SIG-M5 (cell line): ENCODE results near the gene TMEM9B.

Experiments
- DNase-seq: peaks from one replicate; lab custom pipeline; 2025; lab: John Stamatoyannopoulos, UW

The TMEM9B gene

DNA sequence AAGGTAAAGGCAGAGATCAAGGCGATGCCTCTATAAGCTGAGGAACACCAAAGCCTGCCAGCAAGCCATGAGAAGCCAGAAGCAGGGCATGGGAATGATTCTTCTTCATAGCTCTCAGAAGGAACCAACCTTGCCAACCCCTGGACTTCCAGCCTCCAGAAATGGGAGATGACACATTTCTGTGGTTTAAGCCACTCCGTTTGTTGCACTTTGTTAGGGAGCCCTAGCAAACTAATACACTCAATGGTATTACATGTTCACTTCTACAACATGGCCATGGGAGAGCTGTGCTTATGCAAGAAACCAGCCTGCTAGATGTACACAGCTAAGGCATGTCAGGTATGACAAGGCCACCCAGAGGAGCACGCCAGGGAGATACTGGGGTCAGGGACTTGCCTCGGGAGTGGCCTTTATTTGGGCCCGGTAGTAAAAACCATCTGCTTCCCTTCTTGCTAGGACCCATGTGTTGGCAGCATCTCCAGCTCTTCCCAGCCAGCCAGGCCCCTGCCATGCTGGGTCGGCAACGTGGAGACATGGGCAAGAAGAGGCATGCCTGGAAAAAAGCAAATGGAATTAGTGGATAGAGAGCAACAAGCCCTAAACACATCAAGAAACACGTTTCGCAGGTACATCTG lies 35.1 kb downstream of the TMEM9B start:
- no peak for DNase-seq

DNA sequence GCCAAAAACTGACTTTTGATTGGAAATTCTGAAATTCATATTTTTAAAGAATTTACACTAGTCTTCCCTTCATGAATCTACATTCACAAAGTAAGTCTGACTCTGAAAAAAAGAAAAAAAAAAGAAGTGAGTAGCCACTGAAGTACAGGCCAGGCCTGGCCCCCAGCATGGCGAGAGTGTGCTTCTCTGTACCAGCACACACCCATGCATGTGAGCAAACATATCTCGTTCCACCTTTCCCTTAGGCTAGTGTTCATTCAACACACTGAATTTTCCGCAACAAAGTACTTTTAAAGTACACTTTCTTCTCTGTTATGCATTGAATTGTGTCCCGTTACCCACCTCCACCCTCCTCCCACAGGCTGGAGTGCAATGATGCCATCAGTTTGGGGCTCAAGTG lies 36.0 kb downstream of the TMEM9B start:
- DNase-seq: no peak

DNA sequence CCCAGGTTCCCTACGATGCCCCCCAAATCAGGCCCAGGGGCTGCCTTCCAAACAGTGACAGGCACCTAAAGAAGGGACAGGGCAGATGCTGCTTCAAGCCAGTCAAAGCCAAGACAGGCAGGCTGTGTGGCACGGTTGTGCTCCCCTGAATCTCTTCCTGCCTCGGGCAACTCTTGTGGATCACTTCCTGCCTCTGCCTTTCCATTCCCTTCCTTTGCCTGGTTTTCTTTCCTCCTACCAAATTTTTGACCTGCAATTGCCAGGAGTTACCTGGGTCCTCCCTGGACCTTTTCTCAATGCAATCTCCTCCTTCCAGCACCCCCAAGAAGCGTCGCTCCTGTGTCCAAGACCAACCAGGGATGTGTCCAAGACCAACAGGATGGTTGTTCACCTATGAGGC lies 37.0 kb downstream of the TMEM9B start:
- no peak for DNase-seq

DNA sequence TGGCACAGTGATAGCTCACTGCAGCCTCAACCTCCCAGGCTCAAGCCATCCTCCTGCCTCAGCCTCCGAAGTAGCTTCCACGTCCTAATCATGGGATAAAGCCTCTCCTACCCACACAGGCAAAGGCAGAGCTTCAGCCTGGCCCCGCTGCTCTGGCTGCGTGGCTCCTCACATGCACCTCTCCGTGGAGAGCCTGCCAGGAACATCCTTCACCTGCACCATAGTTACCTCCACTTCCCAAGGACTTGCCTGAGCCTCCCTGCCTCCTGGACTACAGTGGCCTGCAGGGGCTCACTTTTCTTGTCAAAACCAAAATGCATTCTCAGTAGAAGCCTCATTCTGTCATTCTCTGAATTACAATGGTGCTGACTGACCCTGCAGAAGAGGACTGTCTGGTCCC lies 38.0 kb downstream of the TMEM9B start:
- DNase-seq: no peak

DNA sequence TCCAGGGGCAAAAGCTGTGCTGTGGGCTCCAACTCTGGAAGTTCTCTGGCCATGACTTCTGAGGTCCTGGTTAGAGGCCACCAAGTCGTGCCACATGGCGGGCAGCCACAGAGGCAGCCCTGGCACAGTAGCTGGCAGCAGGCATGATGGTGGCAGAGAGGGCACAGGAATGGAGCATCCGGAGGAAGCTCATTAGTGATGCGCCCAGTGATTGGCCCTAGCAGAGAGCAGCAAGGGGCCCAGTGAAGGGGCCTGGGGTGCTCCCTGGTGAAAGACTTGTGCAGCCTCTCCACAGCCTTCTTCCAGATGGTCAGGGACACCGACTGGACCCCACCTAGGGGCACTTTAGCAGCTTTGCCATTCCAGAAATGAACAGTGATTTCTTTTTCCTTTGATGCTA lies 38.5 kb downstream of the TMEM9B start:
- DNase-seq: no peak

DNA sequence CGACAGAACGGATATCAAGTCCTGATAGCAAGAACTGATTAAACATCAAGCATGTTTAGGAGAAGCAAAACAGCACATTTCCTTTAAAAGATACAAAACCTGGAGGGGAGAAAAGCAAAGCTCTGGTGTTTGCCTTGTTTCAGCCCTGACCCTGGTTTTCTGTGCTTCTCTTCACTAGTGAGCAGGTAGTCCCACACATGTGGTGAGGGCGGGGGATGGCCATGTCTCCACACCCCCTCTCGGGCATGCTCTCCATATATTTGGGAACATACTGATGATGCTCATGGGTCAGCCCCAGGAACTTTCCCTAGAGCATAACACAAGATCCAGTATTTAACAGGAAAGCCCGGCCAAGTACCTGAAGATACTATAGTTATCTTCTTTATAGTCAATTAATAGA lies 41.6 kb downstream of the TMEM9B start:
- no peak for DNase-seq

DNA sequence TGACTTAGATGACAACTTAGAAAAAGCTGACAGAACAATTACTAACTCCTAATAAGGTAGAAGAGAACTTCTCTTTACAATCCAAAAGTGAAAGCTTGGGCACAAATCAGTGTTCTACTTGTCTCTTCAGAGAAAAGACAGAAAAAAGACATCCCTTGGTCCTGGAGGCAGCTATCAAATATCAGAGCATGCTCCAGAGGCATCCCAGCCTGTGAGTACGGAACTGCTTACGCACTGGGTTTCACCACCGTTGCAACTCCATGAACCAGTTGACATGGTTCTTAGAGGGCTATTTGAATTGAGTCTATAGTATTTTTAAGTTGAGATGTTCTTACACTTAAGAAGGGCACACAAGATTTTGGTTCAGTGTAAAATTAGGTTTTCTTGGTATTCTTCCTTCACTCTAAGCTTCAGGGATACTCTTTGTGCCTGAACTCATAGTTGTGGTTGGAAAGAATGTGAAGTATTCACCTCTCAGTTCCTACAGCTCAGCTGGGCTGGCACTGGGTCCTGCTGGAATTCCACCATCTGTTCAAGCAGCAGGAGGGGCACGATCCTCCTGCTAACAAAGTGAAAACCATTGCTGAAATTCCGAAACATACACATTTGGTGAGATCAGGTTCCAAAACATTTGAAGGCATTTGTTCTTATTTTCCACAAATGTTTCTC lies 47.0 kb downstream of the TMEM9B start:
- no peak for DNase-seq

DNA sequence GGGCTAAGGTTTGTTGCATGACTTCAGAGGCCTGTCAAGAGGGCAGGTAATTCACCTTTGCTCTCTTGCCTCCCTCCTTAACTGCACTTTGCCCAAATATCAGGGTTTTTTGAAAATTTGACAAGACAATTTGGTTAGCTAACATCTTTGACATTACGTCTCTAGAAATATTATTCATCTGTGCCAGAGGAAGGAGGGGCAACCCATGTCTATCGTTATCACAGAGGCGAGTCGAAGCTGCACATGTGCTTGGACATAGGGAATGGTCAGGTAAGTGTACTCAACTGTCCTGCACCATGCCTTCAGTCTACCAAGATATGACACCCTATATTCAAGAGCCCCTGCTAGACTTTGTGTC lies 49.6 kb downstream of the TMEM9B start:
- DNase-seq: no peak

DNA sequence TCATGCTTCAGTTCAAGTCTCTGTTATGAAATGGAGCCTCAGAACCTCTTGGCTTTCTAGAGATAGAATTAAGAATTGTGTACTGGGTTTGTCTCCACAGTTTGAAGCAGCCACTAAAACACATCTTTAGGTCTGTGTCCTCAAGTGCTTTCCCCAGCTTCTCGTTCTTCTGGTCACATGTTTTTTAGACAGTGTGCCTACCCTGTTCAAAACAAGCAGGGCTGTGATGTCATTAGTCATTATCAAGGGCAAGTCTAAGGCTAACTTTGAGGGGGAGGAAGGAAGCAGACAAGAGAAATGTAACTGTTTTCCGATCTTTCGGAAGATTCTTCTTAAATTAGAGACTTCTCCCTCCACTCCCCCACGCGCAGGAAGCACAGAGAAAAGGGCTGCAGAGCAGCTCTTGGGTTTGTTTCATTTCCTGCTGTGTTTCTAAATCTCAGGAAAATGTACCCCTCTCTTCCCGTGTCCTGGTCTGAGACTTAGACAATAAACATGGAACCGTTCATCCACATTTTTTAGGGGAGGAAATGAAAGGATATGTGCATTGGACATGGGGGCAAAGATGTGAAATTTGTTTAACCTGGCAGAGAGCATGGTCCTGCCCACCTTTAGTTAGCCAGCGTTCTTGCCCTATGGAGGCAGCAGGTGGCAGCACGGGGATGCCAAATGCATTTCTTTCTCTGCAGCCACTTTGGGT lies 50.1 kb downstream of the TMEM9B start:
- no peak for DNase-seq

DNA sequence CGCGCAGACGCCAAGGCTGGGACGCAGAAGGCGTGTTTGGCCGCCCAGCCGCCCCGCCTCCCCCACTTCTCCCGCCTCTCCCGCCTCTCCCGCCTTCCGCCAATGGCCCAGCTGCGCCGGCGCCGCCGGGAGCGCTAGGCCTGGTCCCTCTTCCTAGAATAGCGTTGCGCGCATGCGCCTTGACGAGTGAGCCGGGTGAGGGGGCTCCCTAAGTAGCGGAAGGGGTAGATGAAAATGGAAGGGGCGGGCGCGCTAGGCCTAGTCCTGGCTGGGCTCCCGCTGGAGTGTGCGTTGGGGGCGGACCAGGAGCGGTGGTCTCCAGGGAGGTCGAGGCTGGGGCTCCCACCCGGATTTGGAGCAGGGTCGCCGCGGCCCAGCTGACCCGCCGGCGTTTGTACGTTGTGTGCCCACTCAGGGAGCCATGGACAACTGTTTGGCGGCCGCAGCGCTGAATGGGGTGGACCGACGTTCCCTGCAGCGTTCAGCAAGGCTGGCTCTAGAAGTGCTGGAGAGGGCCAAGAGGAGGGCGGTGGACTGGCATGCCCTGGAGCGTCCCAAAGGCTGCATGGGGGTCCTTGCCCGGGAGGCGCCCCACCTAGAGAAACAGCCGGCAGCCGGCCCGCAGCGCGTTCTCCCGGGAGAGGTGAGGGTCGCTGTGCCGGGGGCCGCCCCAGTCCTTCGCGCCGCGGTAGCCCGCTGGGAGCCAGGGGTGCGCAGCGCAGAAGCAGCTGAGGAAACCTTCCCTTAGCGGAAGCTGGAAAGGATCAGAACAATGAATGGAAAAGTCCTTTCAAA lies 53.0 kb downstream of the TMEM9B start, which contains the start of gene AKIP1:
AKIP1 (plus strand) TSS at position 161 of the 795 bp plus-strand sequence; CDS start at position 422, 261 bp downstream.
- DNase-seq: peak; percentile 48

DNA sequence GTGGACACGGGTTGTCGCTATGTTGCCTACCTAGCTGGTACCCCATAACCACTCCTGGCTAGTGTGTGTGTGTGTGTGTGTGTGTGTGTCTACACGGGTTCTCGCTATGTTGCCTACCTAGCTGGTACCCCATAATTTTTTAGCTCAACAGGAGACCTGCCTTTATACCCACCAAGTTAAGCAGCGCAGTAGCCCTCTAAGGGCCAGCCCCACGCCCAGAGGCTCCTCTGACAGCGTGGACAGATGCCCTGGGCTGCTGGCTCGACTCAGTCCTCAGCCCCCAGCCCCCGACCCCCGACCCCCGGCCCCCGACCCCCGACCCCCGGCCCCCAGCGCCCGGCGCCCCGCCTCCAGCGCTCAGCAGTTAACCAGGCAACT lies 53.6 kb downstream of the TMEM9B start:
- DNase-seq: no peak

DNA sequence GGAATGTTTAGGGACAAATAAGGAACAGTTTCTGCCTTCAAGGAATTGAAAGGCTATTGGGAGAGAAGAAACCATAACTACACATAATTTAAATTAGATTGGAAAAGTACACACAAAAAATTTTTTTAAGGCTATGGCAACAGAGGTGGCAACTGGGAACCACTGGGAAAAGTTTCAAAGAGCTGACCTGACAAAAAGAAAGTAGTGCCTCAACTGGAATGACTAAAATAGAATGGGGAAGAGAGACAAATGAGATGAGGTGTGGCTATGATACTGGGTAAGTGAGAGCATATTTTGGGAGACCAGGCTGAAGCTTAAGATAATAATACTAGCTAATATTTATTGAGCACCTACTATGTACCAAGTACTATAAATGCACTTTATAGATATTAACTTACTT lies 56.1 kb downstream of the TMEM9B start:
- no peak for DNase-seq

DNA sequence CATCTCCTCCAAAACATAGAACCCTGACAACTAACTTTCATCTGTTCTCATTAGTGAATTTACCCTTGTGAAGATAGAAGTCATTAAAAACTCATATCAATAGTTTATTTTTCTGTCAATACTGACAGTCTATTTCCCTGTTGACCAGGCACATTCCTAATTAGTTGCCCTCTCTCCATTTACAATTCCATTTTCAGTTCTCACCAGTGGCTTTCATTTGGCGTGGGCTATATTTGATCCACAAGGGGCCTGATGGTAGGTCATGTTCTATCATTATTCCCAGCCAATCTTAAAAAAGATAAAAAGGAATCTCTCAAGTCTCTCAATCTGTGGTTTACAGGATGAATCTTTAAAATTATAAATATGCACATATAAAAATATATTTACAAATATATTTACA lies 57.1 kb downstream of the TMEM9B start:
- no peak for DNase-seq

DNA sequence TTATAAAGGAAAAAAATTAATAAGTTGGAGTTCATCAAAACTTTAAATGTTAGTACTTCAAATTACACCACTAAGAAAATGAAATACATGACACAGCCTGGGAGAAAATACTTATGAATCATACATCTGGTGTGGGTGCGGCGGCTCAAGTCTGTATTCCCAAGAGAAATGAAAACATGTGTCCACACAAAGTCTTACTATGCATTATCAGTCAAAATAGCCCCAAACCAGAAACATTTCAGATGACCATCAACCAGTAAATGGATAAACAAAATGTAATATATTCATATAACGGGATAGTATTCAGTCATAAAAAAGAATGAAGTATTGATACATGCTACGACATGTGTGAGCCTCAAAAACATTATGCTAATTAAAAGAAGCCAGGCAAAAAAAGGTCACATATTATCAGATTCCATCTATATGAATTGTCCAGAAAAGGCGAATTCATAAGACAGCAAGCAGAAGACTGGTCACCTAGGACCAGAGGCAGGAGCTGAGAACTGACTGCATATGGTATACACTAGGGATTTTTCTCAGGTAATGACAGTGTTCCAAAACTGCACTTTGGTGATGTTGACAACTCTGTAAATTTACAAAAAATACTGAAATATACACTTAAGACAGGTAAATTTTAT lies 58.6 kb downstream of the TMEM9B start:
- no peak for DNase-seq

DNA sequence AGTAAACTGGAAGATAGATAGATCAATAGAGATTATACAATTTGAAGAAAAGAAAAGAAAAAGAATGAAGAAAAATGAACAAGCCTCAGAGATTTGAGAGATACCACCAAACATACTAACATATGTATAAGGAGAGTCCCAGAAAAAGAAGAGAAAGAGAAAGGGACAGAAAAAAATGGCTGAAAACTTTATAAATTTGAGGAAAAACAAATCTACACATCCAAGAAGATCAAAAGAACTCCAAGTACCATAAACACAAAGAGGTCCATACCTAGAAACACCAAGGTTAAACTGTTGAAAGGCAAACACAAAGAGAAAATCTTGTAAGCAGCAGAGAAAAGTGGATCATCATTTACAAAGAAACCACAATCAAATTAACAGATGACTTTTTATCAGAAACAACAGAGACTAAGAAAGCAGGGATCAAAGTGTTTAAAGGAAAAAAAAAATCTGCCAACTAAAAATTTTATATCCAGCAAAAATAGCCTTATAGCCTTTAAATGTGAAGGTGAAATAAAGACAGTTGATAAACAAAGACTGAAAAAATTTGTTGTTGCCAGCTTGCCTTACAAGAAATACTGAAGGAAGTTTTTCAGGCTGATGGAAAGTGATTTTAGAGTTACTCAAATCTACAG lies 65.0 kb downstream of the TMEM9B start:
- DNase-seq: no peak
